Measurements from ENCODE around the gene EPB41L1. TPM values are rescaled to one million over a fixed set of nuclear protein-coding genes. Genes with fewer than 3 reads are reported as not detected.

The EPB41L1 gene
- total RNA-seq, 1 donor from 2014 or later, result 43.1 TPM

- no peak overlapping the region for H3K4me3 Mint-ChIP-seq
Measured at GRCh38 chr20:36109251-36109947, 45.1 kb upstream of the EPB41L1 start.

GRCh38 chr20:36110994-36111393, 43.5 kb upstream of the EPB41L1 start:
- no peaks in the 10 kb centered on the region for H3K9me3 Mint-ChIP-seq
- no peaks in the 10 kb centered on the region for H3K36me3 Mint-ChIP-seq
- H3K4me3 Mint-ChIP-seq, result no peak overlapping the region
- no peak for TF ChIP-seq CTCF (IDR thresholded peaks at IDR 0.05; ENCODE audit: unreplicated experiment)
- no peaks in the 10 kb centered on the region for H3K27me3 Mint-ChIP-seq (ENCODE audit: low read depth)
- H3K27ac Mint-ChIP-seq, result peak overlapping the region; percentile 66
- DNase-seq (ENCODE audit: low spot score in 2 of 2, unreplicated experiment in 2 of 2), result no peak
- H3K4me1 Mint-ChIP-seq, result peaks cover 24% of the 10 kb centered on the region

More at GRCh38 chr20:36109251-36109947, 45.1 kb upstream of the EPB41L1 start:
- Mint-ChIP-seq H3K36me3 (no peaks in the 10 kb centered on the region), H3K4me1 (peaks cover 24% of the 10 kb centered on the region), H3K27me3 (ENCODE audit: low read depth) (no peaks in the 10 kb centered on the region), H3K9me3 (no peaks in the 10 kb centered on the region), H3K27ac (no peak overlapping the region)
- DNase-seq (ENCODE audit: low spot score in 2 of 2, unreplicated experiment in 2 of 2), result no peak
- TF ChIP-seq CTCF (IDR thresholded peaks at IDR 0.05; ENCODE audit: unreplicated experiment), result no peak

GRCh38 chr20:36112112-36112511, 42.4 kb upstream of the EPB41L1 start:
- no peak overlapping the region for H3K4me3 Mint-ChIP-seq
- H3K27ac Mint-ChIP-seq, result peak overlapping the region; percentile 86
- H3K9me3 Mint-ChIP-seq, result no peaks in the 10 kb centered on the region
- no peaks in the 10 kb centered on the region for H3K27me3 Mint-ChIP-seq (ENCODE audit: low read depth)
- DNase-seq (ENCODE audit: low spot score in 2 of 2, unreplicated experiment in 2 of 2), result no peak
- no peaks in the 10 kb centered on the region for H3K36me3 Mint-ChIP-seq
- TF ChIP-seq CTCF (IDR thresholded peaks at IDR 0.05; ENCODE audit: unreplicated experiment), result no peak
- peaks cover 24% of the 10 kb centered on the region for H3K4me1 Mint-ChIP-seq

GRCh38 chr20:36113036-36113435, 41.5 kb upstream of the EPB41L1 start:
- no peak for DNase-seq (ENCODE audit: low spot score in 2 of 2, unreplicated experiment in 2 of 2)
- Mint-ChIP-seq H3K9me3 (no peaks in the 10 kb centered on the region), H3K27ac (peak overlapping the region; percentile 8), H3K4me1 (peaks cover 24% of the 10 kb centered on the region), H3K36me3 (no peaks in the 10 kb centered on the region), H3K4me3 (no peak overlapping the region), H3K27me3 (ENCODE audit: low read depth) (no peaks in the 10 kb centered on the region)
- TF ChIP-seq CTCF (IDR thresholded peaks at IDR 0.05; ENCODE audit: unreplicated experiment), result no peak

- no peak for DNase-seq (ENCODE audit: low spot score in 2 of 2, unreplicated experiment in 2 of 2)
- Mint-ChIP-seq H3K4me3 (peak overlapping the region; percentile 31), H3K27ac (peak overlapping the region; percentile 60)
Measured at GRCh38 chr20:36113566-36114250, 40.8 kb upstream of the EPB41L1 start.

More at GRCh38 chr20:36113566-36114250, 40.8 kb upstream of the EPB41L1 start:
- H3K27me3 Mint-ChIP-seq (ENCODE audit: low read depth), result no peaks in the 10 kb centered on the region
- H3K4me1 Mint-ChIP-seq, result peaks cover 24% of the 10 kb centered on the region
- no peak for TF ChIP-seq CTCF (IDR thresholded peaks at IDR 0.05; ENCODE audit: unreplicated experiment)
- H3K36me3 Mint-ChIP-seq, result no peaks in the 10 kb centered on the region
- H3K9me3 Mint-ChIP-seq, result no peaks in the 10 kb centered on the region

All from mesothelial cell of epicardium (in vitro differentiated cells).